HepG2 (cell line): ENCODE results near the gene GFOD1. TPM values are rescaled to one million over a fixed set of nuclear protein-coding genes. Genes with fewer than 3 reads are reported as not detected.

Source experiments
- CBFB ChIP-seq: sonication (generic); formaldehyde crosslinking; IDR thresholded peaks from 2 replicates; pipeline ENCODE4 v1.4.0; 2020; ENCODE audit warnings: missing genetic modification reagents
- GATAD1 ChIP-seq: IDR thresholded peaks from 2 replicates; pipeline ENCODE4 v1.6.1; 2016; ENCODE audit warnings: missing genetic modification reagents, missing compliant biosample characterization
- KLF11 ChIP-seq: IDR thresholded peaks from 2 replicates; pipeline ENCODE4 v1.6.1; 2016; ENCODE audit warnings: missing compliant biosample characterization
- NCOA5 ChIP-seq: sonication (generic); formaldehyde crosslinking; IDR thresholded peaks from 2 replicates; pipeline ENCODE4 v1.4.0; 2020; ENCODE audit warnings: missing genetic modification reagents
- PHB2 ChIP-seq: fragments of 450-650 bp; IDR thresholded peaks from 2 replicates; pipeline ENCODE4 v1.6.1; 2018; ENCODE audit not compliant: partially characterized antibody
- REXO4 ChIP-seq: sonication (generic); formaldehyde crosslinking; IDR thresholded peaks from 2 replicates; pipeline ENCODE4 v1.8.0; 2022; ENCODE audit warnings: missing genetic modification reagents, mild to moderate bottlenecking, borderline replicate concordance
- TRIM24 ChIP-seq: sonication (generic); formaldehyde crosslinking; IDR thresholded peaks from 2 replicates; pipeline ENCODE4 v1.8.0; 2022; ENCODE audit warnings: mild to moderate bottlenecking, missing genetic modification reagents
- ZFP37 ChIP-seq: sonication (generic); formaldehyde crosslinking; IDR thresholded peaks from 2 replicates; pipeline ENCODE4 v1.4.0; 2020; ENCODE audit warnings: missing genetic modification reagents, borderline replicate concordance
- ZFP62 ChIP-seq: sonication (generic); formaldehyde crosslinking; IDR thresholded peaks from 2 replicates; pipeline ENCODE4 v1.4.0; 2020; ENCODE audit warnings: missing genetic modification reagents
- ZNF24 ChIP-seq: fragments of 450-650 bp; IDR thresholded peaks from 2 replicates; pipeline ENCODE4 v1.6.1; 2017; ENCODE audit warnings: antibody characterized with exemption, mild to moderate bottlenecking
- ZNF274 ChIP-seq: sonication (generic); formaldehyde crosslinking; IDR thresholded peaks from 2 replicates; pipeline ENCODE4 v1.5.1; 2020; ENCODE audit warnings: mild to moderate bottlenecking, missing genetic modification reagents
- ZNF672 ChIP-seq: sonication (generic); formaldehyde crosslinking; IDR thresholded peaks from 2 replicates; pipeline ENCODE4 v1.8.1; 2022; ENCODE audit warnings: missing genetic modification reagents
- polyA plus RNA-seq, 8 experiments: library from polyadenylated mRNA; depleted of rRNA in 3 of 8; stranded (reverse) in 7 of 8; unstranded in 1 of 8; fragments of >200 nt; fragmentation: Illumina TruSeq in 4 of 8; extraction: Trizol in 4 of 8; gene quantifications; 2 replicates each; pipeline versions ENCODE4 v1.2.1 to v1.2.3, GENCODE V29; 2011 to 2016; ENCODE audit warnings: low read depth in 4 of 8, missing spikeins in 1 of 8, mixed read lengths in 1 of 8; ENCODE audit not compliant: insufficient read depth in 1 of 8
- total RNA-seq, 5 experiments: library from RNA; depleted of rRNA; stranded (reverse); fragments of >200 nt; fragmentation: Illumina TruSeq; extraction: Trizol; gene quantifications; 2 replicates each; pipeline ENCODE4 v1.2.3, GENCODE V29; 2016; ENCODE audit warnings: low read depth in 1 of 5
- TF ChIP-seq, protein P1 (sequence below): sonication (generic); formaldehyde crosslinking; IDR thresholded peaks from 2 replicates; pipeline ENCODE4 v1.8.0; 2023; ENCODE audit warnings: mild to moderate bottlenecking, missing genetic modification reagents
- TF ChIP-seq, protein P2 (sequence below): sonication (generic); formaldehyde crosslinking; IDR thresholded peaks from 2 replicates; pipeline ENCODE4 v1.4.0; 2020; ENCODE audit warnings: mild to moderate bottlenecking, missing genetic modification reagents
- TF ChIP-seq, protein P3 (sequence below): sonication (generic); formaldehyde crosslinking; IDR thresholded peaks from 2 replicates; pipeline ENCODE4 v1.9.0; 2021; ENCODE audit warnings: missing genetic modification reagents, borderline replicate concordance
- TF ChIP-seq, protein P4 (sequence below): sonication (generic); formaldehyde crosslinking; IDR thresholded peaks from 2 replicates; pipeline ENCODE4 v1.5.1; 2020; ENCODE audit warnings: mild to moderate bottlenecking, missing genetic modification reagents, moderate library complexity

GFOD1 gene
- total and polyA plus RNA-seq, 2 of the 13 experiments (the other 11 are each of a cell fraction or from before 2014, with no cell fraction given): 1.9 to 6.4 TPM

DNA sequence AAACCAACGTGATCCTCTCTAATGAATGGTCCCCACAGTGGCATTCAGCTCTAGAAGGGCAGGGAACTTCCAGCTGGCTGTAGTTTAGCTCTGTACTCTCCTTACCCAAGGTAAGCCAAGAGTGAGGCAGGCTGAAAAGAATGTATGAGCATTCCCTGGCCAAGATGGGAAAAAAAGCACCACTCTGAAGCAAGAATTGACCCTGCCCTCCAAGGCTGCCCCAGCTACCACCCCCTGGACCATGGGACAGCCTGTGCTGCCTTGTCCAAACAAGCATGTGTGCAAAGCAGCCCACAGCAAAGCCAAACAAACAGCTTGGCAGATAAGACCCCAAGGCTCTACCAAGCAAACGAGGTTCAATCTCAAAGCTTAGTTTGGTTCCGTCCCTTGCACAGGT is 73.9 kb downstream of the GFOD1 start (continued):
- TF ChIP-seq, protein P1, sequence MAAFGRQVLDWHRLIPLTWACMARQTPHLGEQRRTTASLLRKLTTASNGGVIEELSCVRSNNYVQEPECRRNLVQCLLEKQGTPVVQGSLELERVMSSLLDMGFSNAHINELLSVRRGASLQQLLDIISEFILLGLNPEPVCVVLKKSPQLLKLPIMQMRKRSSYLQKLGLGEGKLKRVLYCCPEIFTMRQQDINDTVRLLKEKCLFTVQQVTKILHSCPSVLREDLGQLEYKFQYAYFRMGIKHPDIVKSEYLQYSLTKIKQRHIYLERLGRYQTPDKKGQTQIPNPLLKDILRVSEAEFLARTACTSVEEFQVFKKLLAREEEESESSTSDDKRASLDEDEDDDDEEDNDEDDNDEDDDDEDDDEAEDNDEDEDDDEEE: no peak
- TF ChIP-seq NCOA5 (no peak), ZNF24 (no peak), TRIM24 (no peak), GATAD1 (CRISPR knock-in tag) (peak; percentile 40; the same call in 1 of the 2 replicates), KLF11 (0 out of 2 replicates have a peak, but pooled peaks have one; percentile 36), ZNF672 (no peak), ZFP62 (CRISPR knock-in tag) (no peak), PHB2 (no peak), CBFB (CRISPR knock-in tag) (peak; percentile 99), ZNF274 (CRISPR knock-in tag) (no peak), ZFP37 (CRISPR knock-in tag) (no peak), REXO4 (CRISPR knock-in tag) (no peak)
- TF ChIP-seq, protein P2, sequence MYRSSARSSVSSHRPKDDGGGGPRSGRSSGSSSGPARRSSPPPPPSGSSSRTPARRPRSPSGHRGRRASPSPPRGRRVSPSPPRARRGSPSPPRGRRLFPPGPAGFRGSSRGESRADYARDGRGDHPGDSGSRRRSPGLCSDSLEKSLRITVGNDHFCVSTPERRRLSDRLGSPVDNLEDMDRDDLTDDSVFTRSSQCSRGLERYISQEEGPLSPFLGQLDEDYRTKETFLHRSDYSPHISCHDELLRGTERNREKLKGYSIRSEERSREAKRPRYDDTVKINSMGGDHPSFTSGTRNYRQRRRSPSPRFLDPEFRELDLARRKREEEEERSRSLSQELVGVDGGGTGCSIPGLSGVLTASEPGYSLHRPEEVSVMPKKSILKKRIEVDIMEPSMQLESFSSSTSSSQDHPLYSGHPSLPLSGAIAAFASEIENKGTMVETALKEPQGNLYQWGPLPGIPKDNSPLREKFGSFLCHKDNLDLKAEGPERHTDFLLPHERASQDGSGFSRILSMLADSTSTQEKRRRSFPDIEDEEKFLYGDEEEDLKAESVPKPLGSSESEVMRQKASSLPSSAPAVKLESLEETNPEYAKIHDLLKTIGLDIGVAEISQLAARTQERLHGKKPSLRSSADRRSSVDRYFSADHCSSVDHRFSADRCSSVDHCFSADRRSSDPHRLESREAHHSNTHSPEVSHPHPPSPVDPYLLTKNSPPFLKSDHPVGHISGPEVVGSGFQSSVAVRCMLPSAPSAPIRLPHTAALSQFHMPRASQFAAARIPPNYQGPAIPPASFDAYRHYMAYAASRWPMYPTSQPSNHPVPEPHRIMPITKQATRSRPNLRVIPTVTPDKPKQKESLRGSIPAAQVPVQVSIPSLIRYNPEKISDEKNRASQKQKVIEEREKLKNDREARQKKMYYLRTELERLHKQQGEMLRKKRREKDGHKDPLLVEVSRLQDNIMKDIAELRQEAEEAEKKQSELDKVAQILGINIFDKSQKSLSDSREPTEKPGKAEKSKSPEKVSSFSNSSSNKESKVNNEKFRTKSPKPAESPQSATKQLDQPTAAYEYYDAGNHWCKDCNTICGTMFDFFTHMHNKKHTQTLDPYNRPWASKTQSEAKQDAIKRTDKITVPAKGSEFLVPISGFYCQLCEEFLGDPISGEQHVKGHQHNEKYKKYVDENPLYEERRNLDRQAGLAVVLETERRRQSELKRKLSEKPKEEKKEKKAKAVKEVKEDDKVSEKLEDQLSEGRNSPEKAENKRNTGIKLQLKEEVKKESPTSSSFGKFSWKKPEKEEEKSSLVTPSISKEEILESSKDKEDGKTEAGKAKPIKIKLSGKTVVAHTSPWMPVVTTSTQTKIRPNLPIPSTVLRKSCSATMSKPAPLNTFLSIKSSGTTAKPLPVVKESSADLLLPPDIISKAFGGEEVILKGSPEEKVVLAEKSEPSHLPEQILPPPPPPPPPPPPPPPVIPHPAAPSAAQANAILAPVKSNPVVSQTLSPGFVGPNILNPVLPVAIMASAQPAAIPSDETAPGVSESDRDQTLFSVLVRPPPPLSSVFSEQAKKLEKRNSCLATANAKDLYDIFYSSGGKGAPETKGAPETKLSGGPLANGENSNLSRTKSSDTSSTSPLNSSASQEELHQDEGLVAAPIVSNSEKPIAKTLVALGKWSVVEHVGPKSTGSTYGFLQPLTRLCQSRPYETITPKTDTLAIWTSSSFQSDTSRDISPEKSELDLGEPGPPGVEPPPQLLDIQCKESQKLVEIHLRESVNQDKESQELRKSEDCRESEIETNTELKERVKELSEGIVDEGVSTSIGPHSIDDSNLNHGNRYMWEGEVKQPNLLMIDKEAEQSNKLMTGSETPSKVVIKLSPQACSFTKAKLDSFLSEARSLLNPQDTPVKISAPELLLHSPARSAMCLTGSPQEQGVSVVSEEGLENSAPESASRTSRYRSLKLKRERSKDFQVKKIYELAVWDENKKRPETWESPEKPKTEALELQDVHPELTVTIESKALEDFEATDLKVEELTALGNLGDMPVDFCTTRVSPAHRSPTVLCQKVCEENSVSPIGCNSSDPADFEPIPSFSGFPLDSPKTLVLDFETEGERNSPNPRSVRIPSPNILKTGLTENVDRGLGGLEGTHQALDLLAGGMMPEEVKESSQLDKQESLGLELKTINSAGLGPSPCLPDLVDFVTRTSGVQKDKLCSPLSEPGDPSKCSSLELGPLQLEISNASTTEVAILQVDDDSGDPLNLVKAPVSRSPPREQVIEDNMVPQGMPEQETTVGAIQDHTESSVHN (CRISPR knock-in tag): no peak
- TF ChIP-seq, protein P3, sequence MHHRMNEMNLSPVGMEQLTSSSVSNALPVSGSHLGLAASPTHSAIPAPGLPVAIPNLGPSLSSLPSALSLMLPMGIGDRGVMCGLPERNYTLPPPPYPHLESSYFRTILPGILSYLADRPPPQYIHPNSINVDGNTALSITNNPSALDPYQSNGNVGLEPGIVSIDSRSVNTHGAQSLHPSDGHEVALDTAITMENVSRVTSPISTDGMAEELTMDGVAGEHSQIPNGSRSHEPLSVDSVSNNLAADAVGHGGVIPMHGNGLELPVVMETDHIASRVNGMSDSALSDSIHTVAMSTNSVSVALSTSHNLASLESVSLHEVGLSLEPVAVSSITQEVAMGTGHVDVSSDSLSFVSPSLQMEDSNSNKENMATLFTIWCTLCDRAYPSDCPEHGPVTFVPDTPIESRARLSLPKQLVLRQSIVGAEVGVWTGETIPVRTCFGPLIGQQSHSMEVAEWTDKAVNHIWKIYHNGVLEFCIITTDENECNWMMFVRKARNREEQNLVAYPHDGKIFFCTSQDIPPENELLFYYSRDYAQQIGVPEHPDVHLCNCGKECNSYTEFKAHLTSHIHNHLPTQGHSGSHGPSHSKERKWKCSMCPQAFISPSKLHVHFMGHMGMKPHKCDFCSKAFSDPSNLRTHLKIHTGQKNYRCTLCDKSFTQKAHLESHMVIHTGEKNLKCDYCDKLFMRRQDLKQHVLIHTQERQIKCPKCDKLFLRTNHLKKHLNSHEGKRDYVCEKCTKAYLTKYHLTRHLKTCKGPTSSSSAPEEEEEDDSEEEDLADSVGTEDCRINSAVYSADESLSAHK: no peak
- TF ChIP-seq, protein P4, sequence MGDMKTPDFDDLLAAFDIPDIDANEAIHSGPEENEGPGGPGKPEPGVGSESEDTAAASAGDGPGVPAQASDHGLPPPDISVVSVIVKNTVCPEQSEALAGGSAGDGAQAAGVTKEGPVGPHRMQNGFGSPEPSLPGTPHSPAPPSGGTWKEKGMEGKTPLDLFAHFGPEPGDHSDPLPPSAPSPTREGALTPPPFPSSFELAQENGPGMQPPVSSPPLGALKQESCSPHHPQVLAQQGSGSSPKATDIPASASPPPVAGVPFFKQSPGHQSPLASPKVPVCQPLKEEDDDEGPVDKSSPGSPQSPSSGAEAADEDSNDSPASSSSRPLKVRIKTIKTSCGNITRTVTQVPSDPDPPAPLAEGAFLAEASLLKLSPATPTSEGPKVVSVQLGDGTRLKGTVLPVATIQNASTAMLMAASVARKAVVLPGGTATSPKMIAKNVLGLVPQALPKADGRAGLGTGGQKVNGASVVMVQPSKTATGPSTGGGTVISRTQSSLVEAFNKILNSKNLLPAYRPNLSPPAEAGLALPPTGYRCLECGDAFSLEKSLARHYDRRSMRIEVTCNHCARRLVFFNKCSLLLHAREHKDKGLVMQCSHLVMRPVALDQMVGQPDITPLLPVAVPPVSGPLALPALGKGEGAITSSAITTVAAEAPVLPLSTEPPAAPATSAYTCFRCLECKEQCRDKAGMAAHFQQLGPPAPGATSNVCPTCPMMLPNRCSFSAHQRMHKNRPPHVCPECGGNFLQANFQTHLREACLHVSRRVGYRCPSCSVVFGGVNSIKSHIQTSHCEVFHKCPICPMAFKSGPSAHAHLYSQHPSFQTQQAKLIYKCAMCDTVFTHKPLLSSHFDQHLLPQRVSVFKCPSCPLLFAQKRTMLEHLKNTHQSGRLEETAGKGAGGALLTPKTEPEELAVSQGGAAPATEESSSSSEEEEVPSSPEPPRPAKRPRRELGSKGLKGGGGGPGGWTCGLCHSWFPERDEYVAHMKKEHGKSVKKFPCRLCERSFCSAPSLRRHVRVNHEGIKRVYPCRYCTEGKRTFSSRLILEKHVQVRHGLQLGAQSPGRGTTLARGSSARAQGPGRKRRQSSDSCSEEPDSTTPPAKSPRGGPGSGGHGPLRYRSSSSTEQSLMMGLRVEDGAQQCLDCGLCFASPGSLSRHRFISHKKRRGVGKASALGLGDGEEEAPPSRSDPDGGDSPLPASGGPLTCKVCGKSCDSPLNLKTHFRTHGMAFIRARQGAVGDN: peak; percentile 38
